NCI-H1694 treated with DMSO at 0.1 percent for 48 hours (cell line): ENCODE data around the gene PRKN.

Experiments used
- DNase-seq: peaks from one replicate; lab custom pipeline; 2025; lab: John Stamatoyannopoulos, UW

PRKN gene

DNA sequence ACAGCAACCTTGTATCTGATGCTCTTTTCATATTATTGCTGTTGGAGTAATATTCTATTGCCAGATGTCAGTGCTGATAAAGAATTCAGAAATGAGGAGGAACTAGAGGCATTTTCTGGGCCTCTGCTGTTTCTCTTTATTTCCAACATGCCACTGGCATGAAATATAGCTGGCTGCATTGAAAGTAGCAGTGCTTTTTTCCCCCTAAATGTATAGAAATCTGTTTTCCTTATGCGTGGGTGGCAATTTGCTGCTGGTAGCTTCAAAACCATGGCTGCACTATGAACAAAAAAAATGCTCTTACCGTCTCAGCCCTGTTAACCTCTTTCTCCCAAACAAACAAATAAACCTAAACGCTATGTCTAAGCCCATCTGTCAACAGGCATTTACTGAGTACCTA is 1011.4 kb downstream of the PRKN start:
- DNase-seq: no peak

- DNase-seq: no peak
Observed at GRCh38 chr6:161711938-161712337, 1015.6 kb downstream of the PRKN start.

DNA sequence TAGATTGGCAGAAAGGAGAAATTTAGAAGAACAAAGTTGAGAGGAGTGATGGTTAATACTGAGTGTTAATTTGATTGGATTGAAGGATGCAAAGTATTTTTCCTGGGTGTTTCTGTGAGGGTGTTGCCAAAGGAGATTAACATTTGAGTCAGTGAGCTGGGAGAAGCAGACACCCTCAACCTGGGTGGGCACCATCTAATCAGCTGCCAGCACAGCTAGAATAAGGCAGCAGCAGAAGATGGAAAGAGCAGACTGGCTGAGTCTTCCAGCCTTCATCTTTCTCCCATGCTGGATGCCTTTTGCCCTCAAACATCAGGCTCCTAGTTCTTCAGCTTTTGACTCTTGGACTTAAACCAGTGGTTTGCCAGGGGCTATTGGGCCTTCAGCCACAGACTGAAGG is 1016.1 kb downstream of the PRKN start:
- no peak for DNase-seq

DNA sequence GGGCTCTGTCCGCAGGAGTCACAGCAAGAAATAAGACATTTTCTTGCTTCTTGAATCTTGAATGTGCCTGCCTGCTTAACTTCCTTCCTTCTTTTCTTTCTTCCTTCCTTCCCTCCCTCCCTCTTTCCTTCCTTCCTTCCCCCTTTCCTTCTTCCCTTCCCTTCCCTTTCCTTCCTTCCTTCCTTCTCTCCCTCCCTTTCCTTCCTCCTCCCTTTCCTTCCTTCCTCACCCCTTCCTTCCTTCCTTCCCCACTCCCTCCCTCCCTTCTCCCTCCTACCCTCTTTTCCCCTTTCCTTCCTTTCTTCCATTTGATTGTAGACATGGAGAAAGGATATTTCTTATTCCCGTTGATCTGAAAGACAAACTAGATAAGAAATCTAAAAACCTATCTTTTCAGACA is 1016.9 kb downstream of the PRKN start:
- DNase-seq: no peak

- DNase-seq: no peak
Observed at GRCh38 chr6:161701056-161701455, 1026.5 kb downstream of the PRKN start.

GRCh38 chr6:161696801-161697200 is 1030.8 kb downstream of the PRKN start:
- no peak for DNase-seq

- DNase-seq: peak; percentile 2
Observed at GRCh38 chr6:161694995-161695394, 1032.6 kb downstream of the PRKN start.

GRCh38 chr6:161686655-161687054 is 1040.9 kb downstream of the PRKN start:
- no peak for DNase-seq

- no peak for DNase-seq
Observed at GRCh38 chr6:161684731-161685475, 1042.7 kb downstream of the PRKN start.

DNA sequence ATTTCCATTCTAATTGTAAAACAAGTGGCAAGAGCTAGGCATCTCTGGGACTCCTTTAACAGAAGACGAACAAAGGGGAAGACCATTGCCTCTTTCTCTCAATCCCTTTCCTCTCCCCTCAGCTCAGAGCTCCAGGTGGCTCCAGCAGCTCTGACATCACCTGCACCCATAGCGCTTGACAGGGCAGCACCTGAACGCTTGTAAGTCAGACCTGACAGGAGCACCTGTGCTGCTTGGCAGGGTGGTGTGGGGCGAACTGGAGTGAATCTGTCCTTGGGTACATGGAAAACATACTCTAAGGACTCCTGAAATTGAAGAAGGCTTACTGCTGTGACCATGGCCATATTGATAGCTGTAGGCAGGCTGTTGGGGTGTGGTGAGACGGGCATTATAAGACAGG is 1044.2 kb downstream of the PRKN start:
- no peak for DNase-seq

DNA sequence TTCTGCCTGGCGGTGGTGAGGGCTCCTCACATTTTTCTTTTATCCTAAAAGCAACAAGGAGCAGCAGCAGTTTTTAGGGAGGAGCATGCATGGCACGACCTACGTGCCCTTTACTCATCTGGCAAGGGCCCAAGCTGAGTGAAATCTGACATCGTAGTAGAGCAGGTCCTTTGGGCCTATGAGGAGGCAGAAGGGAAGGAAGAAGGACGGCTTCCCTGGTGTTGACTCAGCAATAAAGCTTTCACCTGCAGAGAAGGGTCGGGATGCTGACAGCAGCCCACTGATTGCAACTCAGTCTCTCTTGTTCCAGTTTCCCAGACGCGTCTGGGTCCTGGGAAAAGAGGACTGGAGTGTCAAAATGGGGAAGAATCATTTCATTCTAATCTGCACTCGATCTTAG is 1044.6 kb downstream of the PRKN start:
- no peak for DNase-seq

DNA sequence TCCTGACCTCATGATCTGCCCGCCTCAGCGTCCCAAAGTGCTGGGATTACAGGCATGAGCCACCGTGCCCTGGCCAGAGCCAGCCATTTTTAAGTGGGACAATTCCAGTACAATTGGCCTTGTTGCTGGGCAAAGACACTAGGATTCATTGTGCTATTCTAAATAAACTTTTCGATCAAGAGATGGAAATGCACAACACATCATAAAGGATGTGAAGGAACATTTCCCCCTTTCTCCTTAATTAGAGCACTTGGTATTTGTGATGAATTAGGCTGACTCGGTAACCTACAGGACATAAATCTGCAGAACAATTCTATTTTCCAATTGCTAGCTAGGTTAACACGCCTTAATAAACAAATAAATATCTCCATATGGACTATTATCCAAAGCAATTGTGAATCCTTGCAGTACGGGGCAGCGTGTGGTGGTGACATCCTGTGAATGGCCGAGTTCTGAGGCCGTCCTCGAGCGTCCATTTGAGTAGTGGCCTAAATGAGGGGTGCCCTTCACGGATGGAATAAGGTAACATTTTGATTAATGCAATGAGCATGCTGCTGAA is 1047.5 kb downstream of the PRKN start:
- DNase-seq: no peak

GRCh38 chr6:161677188-161677587 is 1050.4 kb downstream of the PRKN start:
- DNase-seq: no peak

DNA sequence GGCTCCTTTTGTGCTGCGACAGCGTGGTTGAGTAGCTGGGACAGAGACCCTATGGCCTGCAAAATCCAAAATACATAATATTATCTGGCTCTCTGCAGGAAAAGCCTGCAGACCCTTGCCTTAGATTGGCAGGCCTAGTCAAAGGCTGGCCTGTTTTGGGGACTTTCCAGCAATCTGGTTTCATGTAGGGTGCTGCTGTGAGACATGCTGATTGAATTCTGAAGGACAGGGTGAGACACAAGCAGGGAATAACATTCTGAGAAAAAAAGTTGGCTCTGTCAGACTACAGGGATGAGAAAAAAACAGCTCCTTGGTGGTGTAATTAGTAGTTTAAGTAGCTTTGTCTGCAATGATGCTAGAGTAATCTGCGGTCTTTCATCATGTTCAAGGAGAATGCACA is 1051.0 kb downstream of the PRKN start:
- DNase-seq: no peak

DNA sequence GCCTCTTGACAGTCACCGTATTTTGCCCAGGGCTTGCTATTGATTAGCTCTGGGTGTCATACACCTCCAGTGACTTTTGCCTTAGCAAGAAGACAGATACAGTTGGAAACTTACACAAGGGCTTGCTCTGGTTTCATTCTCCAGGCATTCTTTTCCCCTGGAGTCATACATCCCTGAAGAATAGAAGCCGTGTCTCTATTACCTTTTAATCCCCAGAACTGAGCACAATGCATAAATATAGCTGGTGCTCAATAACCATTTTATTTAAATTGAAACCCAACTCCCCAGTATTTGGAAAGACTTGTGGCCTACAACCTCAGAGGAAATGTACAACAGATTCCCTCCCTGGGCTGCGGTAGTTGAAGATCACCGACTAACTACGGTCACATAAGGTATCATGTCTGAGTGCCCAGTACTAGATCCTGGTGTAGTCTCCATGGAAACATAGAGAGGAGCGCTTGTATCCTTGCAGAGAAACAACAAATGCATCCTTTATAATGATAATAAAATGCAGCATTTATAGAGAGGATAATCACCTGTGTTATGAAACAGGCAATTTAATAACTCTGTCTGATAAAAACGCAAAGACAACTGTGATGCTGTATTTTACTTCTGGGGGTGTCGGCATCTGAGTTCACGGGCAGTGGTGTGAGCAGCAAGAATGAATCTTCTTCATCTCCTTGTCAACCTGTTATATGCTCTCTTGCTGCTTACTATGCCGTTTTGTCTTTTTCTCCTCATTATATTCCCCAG is 1052.5 kb downstream of the PRKN start:
- DNase-seq: no peak

GRCh38 chr6:161673026-161673425 is 1054.5 kb downstream of the PRKN start:
- DNase-seq: no peak

DNA sequence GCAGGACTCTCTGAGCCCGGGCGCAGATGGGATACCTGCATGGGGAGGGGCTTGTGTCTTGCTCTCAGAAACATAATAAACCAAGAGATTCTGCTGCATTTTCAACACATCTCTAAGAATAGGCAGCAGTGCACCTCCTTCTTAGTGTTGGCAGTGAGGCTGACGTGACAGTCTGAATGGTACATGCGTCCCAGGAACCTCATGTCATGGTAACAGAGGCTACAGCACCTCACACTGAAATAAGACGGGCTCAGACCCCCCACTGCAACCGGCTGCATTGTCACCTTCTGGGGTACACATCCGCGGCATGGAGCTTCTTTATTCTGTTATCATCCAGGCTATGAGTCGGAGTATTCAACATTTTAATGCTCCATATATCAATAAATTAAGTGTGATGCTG is 1056.4 kb downstream of the PRKN start:
- no peak for DNase-seq

DNA sequence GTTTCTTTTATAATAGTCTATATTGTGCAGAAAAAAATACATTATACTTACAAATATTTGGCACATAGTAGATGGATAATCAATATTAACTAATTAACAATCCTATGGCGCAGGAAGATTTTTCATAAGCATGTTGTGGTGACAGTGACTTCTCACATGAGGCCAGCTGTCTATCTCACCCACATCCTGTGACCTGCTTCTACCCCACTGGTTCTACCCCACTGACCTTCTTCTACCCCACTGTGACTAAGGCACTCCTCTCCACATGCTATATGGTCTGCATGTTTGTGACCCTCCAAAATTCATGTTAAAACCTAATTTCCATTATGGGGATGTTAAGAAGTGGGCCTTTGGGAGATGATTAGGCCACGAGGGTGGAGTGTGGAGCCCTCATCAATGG is 1058.9 kb downstream of the PRKN start:
- no peak for DNase-seq

DNA sequence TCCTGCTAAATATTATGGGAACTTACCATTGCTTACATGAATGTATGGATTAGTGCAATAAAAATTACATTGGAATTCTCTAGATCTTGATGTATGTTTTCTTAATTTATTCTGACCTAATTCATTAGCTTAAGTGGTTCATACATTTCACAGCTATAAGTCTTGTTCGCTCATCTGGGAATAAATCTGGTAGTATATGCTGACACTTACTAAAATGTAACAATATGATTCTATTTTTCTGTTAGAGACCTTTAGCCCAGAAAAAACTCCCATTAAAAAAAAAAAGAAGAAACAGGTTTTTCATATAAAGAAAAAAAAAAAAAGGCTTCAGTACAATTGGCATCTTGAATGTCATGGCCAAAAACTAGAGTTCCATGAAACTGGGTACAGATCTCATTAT is 1059.6 kb downstream of the PRKN start:
- no peak for DNase-seq

- no peak for DNase-seq
Observed at GRCh38 chr6:161663682-161664081, 1063.9 kb downstream of the PRKN start.

DNA sequence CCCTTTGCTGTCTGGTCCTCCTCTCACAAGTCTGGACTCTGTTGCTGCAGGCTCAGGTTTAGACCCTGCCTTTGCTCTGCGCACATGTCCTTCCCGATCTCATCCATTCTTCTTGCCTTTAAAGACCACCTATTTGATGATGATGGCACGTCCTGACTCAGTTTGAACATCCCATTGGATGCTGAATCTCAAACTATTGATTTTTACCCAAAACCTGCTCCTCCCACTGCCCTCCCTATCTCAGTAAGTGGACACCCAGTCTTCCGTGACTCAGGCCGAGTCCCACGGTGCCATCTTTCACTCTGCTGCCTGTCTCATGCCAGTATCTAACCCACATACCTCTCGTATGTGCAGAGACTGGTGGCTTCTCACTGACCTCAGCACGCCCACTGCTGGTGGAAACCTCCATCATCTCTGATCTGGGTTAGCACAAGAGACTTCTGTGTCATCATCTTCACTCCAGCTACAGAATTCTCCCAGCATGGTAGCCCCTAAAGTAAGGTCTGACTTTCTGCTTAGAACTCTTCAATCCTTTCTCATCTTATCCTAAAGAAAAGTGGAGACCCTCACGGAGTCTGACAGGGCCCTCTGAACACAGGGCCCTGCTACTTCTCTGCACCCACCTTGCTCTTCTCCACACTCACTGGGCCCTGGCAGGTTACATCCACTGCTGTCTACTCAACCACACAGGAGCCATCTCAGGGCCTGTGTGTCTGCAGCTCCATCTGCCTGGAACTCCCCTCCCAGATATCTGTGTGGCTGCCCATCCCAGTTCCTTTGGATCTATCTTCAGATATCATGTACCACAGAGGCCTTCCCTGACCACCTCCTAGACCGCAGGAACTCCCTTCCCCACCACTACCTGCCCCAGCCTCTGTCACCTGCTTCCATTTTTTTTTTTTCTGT is 1066.6 kb downstream of the PRKN start:
- DNase-seq: no peak

DNA sequence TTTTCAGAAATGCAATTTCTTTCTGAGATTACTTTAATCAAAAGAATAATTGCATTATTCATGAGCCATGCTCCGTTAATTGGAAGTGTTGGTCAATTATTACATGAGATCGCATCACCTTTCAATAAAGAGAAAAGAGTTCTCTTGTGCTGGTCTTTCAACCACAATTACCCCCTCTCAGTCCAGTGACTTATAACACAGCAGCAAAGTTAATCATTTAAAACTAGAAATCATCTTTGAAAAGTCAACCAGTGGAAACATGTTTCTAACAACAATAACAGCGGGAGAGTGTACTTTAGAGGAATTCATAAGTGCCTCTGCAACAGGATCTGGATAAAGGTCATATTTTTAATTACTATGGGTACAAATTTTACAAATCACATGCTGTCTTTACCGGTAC is 1069.4 kb downstream of the PRKN start:
- no peak for DNase-seq
